SK-N-MC (cell line): ENCODE results near the gene NHERF2.

Experiments
- DNase-seq: peaks from one replicate; pipeline ENCODE4 v3.0.0-alpha.2; 2011; ENCODE audit warnings: low read depth, low spot score
- H3K27ac ChIP-seq: fragments of 200-600 bp; sonication (generic); 2 replicates; pipeline ENCODE4 v1.5.1; 2016; ENCODE audit warnings: mixed run types
- H3K36me3 ChIP-seq: fragments of 200-600 bp; sonication (generic); 2 replicates; pipeline ENCODE4 v1.6.1; 2017; ENCODE audit warnings: antibody characterized with exemption, low read length, mixed read lengths; ENCODE audit not compliant: insufficient read depth
- H3K4me3 ChIP-seq: fragments of 200-600 bp; sonication (generic); 2 replicates; pipeline ENCODE4 v1.5.1; 2016
- H3K9ac ChIP-seq: fragments of 200-600 bp; sonication (generic); 2 replicates; pipeline ENCODE4 v1.8.0; 2017; ENCODE audit warnings: mixed run types, mixed read lengths; ENCODE audit not compliant: insufficient read length
- H3K9me3 ChIP-seq: fragments of 200-600 bp; sonication (generic); 2 replicates; pipeline ENCODE4 v1.6.1; 2017; ENCODE audit warnings: low read depth, mild to moderate bottlenecking, antibody characterized with exemption, low read length, moderate library complexity, mixed read lengths
- EZH2 ChIP-seq: fragments of 200-600 bp; sonication (generic); IDR thresholded peaks from one replicate; pipeline ENCODE4 v1.6.1; 2017; ENCODE audit warnings: antibody characterized with exemption
- FOXP2 ChIP-seq: optimal IDR thresholded peaks from 2 replicates; pipeline ENCODE3; 2011; ENCODE audit warnings: mild to moderate bottlenecking, moderate library complexity; ENCODE audit not compliant: insufficient read depth; ENCODE audit errors: extremely low read length, control extremely low read depth
- POLR2AphosphoS5 ChIP-seq: IDR thresholded peaks from 2 replicates; pipeline ENCODE4 v1.6.1; 2012; ENCODE audit warnings: mild to moderate bottlenecking, low read depth, low read length, borderline replicate concordance

Gene NHERF2

DNA sequence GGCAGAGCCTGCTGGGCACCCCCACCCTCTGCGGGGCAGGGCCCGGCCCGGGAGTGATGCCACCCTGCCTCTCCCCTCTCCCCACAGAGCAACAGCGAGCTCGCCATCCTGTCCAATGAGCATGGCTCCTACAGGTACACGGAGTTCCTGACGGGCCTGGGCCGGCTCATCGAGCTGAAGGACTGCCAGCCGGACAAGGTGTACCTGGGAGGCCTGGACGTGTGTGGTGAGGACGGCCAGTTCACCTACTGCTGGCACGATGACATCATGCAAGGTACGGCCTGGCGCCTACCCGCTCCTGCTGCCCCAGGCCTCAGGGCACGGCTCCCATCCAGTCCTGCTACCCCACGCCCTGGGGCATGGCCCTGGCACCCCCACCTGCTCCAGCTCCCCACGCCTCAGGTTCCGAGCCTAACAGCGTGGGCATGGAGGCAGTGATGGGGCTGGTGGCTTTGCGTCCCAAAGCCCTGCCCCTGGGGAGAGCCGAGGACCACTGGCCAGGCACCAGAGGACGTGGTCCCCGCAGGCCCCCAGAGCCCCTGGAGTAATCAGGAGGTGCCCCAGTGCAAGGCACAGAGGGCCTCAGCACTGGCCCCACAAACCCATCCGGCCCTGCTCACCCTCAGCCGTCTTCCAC, 59.5 kb downstream of the NHERF2 start:
- Histone ChIP-seq H3K9ac (no peak overlapping the region), H3K4me3 (no peak overlapping the region), H3K36me3 (peaks cover 6% of the 10 kb centered on the region; the same call in 1 of the 2 replicates), H3K27ac (no peak overlapping the region), H3K9me3 (no peaks in the 10 kb centered on the region)
- no peak for DNase-seq
- TF ChIP-seq POLR2AphosphoS5 (no peak), FOXP2 (no peak), EZH2 (no peak)

DNA sequence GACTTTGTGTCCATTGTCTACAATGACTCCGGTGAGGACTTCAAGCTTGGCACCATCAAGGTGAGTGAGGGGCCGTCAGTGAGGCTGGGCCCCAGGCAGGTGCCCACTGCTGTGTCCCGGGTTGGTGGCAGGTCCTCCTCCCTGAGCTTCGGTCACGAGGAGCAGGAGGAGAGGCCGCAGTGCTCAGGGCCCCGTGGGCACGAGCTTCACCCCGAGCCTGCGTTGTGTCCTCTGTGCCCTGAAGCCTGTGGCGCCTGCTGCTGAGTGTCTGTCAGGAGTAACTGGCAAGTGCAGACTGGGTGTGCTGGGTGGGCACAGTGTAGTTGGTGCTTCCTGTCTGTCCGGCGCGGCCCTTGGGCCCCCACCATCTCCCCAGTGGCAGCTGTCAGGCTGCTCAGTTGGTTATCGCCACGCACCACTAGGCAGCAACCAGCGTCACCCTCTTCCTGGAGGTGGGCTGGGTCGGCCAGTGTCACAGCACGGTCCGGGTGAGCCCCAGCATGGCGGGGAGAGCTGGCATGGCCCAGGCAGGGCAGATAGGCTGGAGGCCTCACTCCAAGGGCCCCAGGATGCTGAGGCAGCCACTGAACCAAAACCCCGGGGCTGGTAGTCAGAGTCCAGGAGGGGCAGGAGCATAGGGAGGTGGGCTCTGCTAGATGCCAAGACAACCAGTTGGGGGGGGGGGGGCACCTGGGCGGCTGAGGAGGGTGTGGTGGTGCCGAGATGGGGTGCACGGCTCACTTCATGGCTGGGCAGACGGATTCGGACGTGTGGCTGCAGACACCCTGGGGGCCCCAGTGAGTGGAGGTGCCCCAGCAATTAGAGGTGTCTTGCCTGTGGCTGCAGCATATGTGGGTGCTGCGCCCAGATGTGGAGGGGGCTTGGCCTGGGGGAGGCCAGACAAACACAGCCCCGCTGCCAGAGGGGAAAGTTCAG, 60.4 kb downstream of the NHERF2 start:
- H3K27ac ChIP-seq: no peak overlapping the region
- no peak for DNase-seq
- peaks cover 6% of the 10 kb centered on the region; the same call in 1 of the 2 replicates for H3K36me3 ChIP-seq
- no peak overlapping the region for H3K4me3 ChIP-seq
- H3K9me3 ChIP-seq: no peaks in the 10 kb centered on the region
- TF ChIP-seq FOXP2 (no peak), EZH2 (no peak)
- no peak overlapping the region for H3K9ac ChIP-seq

- Histone ChIP-seq H3K9me3 (no peaks in the 10 kb centered on the region), H3K36me3 (peaks cover 6% of the 10 kb centered on the region; the same call in 1 of the 2 replicates), H3K9ac (no peak overlapping the region), H3K4me3 (no peak overlapping the region), H3K27ac (0 out of 2 replicates have a peak overlapping the region, but pooled peaks have one; percentile 19)
- DNase-seq: no peak
- no peak for TF ChIP-seq POLR2AphosphoS5
- TF ChIP-seq EZH2: no peak
- no peak for TF ChIP-seq FOXP2
Measured at GRCh38 chr16:2087748-2088631, 61.3 kb downstream of the NHERF2 start.
